ENCODE data around the gene SOX18.

Gene SOX18

DNA sequence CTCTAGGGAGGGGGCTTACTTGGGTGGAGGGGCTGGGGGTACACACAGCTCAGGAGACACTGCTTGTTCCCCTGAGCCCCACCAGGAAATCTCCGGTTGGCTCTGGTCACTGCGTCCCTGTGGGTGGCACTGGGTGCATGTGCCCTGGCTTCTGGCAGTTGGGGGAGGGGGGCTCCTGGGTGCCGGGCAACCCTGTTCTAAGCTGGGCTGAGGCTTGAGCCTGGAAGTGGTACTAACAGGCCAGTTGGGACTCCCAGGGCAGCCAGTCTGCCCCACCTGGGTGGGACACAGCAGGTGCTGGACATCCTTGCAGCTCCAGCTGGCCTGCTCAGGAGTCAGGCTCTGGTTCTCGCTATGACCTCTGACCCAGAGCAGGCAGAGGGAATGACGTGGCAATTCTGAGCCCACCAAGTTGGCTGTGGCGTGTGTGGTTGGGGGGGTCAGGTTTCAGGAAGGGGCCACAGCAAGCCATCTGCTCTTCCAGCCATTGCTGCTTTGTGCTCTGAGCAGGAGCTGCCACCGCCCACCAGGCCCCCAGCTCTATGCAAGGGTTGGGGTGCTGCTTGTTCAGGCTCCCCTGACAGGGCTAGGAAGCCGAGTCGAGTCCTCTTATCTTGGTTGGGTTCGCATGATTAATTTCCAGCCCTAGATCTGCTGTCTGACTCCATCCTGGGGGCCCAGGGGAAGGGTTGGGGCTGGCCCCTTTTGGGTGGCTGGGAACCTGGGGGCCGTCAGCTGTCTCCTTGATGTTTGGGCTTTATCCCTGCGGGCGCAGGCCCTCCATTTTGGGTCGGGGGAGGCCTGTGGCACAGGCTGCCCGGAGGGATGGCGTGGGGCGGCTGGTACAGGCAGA is 12.9 kb downstream of the SOX18 start:
- no peak for DNase-seq

DNA sequence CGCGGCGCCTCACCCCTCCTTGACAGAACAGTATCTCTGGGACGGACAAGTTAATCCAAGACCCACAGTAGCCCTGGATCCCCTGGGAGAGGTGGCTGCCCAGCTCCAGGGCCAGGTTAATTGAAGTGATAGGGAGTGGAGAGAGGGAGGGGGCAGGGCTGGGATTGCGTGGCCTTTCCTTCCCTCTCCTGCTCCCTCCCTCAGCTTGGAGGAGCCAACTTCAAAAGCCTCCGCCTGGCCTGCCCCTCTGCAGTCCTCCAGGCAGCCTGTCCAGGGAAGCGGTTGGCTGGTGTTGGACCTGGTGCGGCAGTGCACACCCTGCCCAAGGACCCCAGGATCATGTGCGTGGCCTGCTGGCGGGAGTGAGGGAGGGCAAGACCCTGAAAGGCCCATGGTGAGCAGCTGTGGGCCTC is 13.5 kb downstream of the SOX18 start, which contains the start of gene C20orf204:
C20orf204 (plus strand) TSS at position 250 of the 413 bp plus-strand sequence; CDS start at position 392, 142 bp downstream.
- DNase-seq: no peak

DNA sequence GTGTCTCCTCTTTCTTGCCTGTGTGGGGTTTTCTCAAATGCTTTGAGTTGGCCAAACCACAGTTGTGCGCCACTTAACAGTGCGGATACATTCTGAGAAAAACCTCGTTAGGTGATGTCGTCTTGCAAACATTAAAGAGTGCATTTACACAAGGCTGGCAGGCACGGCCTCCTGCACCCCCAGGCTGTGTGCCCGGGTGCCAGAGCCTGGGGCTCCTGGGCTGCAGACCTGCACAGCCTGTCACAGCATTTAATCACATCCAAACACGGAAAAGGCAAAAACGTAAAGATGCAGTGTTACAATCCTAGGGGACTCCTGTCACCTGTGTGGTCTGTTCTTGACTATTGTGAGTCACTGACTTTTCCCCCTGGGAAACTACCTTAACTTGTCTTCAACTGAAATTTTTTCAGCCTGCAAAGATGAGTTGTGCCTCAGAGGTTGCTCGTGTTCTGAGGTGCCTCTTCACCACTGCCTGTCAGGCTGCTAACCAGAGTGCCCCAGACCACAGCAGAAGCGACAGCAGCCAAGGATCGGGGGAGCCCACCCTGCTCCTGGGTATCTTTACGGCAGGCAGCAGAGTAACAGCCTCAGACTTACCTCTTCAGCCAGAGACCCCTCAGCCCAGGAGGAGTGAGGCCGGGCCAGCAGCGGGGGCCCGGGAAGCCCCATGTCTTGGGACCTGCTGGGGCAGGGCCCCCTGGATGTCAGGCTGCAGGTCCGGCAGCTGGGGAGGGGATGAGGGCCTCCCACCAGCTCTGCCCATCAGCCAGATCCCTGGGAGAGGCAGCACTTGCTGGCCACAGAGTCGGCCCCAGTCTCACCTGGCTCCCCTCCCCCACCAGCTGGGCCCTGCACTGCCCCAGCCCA is 14.1 kb downstream of the SOX18 start:
- DNase-seq: no peak

- no peak for DNase-seq
Measured at GRCh38 chr20:64033981-64034493, 15.4 kb downstream of the SOX18 start.

DNA sequence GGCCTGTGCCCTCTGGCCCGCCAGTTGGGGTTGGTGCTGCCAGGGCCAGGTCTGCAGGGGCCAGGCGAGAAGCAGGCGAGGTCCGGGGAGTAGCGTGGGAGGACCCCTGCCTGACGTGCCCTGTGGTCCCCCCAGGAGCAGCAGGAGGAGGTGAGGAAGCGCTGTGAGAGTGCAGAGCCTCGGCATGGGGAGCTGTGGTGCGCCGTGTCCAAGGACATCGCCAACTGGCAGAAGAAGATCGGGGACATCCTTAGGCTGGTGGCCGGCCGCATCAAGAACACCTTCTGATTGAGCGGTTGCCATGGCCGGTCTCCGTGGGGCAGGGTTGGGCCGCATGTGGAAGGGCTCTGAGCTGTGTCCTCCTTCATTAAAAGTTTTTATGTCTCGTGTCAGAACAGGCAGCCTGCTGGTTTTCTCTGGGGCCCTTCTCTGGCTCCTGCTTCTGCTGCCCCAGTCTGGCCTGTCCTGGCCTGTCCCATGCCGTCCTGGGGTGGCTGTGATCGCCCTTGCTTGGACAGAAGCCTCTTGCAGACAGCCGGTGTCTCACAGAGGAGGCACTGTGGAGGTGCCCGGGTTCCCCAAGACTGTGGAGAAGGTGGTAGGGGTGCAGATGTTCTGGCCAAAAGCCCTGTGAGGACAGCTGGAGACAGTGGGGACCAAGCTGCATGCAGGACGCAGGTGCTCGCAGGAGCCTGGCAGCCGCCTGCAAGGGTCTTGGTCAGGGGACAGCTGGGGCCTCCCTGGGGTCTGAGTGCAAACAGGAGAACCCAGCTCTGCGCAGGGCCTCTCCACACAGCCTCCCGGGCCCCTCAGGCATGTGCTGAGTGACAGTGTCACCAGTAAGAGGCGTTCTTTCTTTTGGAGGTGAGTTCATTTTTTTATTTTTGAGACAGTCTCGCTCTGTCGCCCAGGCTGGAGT is 16.5 kb downstream of the SOX18 start:
- DNase-seq: no peak

GRCh38 chr20:64031822-64032314 is 17.6 kb downstream of the SOX18 start:
- DNase-seq: no peak

- no peak for DNase-seq
Measured at GRCh38 chr20:64030371-64031134, 18.9 kb downstream of the SOX18 start.

- DNase-seq: no peak
Measured at GRCh38 chr20:64029293-64030117, 19.9 kb downstream of the SOX18 start.

GRCh38 chr20:64027981-64028685 is 21.3 kb downstream of the SOX18 start:
- no peak for DNase-seq

DNA sequence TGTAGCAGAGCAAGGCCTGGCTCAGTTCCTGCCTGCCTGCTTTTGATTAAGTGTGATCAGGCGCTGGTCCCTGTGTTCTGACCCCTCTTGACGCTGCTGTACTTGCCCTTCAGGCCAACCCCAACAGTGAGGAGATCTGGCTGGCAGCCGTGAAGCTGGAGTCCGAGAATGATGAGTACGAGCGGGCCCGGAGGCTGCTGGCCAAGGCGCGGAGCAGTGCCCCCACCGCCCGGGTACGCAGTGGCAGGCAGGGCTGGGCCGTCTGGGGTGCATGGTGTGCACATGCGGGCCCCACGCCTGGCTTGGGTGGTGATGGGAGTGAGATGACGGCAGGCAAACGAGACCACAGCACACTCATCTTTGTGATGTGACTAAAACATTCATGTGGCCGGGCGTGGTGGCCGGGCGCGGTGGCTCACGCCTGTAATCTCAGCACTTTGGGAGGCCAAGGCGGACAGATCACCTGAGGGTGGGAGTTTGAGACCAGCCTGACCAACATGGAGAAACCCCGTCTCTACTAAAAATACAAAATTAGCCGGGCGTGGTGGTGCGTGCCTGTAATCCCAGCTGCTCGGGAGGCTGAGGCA is 23.5 kb downstream of the SOX18 start:
- DNase-seq: no peak

- no peak for DNase-seq
Measured at GRCh38 chr20:64025101-64025825, 24.2 kb downstream of the SOX18 start.

- DNase-seq: no peak
Measured at GRCh38 chr20:64024141-64024990, 25.1 kb downstream of the SOX18 start.

DNA sequence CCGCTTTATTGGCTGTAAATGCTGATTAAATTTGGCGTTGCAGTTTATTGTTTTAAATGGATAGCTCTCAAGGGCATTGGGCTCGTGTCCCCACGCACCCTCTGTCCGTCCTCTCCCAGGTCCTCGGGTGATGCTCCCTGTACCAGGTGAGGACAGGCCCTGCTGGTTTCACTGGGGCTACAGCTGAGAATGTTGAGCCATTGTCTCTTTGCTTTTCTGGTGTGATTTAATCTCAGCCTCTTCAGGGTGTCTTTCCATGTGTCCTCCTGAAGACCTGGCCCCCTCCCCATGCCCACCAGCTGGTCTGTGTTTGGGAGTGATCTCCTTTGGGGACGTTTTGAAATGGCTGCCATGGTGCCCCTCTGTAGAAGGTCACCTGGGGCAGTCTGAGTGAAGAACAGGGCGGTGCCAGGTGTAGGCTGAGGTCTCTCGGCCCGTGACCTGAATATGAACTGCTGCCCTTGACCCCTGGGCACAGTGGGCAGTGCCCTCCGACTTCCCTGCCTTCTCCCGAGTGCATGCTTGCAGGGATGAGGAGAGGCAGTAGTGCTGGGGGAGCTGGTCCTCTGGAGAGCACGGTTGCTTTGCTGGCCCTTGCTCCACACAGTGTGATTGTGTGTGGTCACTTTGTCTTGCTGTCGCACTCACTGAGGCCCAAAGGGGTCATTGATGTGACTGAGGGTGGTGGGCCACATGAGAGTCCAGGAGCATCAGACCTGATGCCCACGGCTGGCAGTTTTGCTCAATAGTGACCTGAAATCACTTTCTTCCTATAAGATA is 25.9 kb downstream of the SOX18 start:
- no peak for DNase-seq

GRCh38 chr20:64022671-64023360 is 26.6 kb downstream of the SOX18 start:
- DNase-seq: no peak

DNA sequence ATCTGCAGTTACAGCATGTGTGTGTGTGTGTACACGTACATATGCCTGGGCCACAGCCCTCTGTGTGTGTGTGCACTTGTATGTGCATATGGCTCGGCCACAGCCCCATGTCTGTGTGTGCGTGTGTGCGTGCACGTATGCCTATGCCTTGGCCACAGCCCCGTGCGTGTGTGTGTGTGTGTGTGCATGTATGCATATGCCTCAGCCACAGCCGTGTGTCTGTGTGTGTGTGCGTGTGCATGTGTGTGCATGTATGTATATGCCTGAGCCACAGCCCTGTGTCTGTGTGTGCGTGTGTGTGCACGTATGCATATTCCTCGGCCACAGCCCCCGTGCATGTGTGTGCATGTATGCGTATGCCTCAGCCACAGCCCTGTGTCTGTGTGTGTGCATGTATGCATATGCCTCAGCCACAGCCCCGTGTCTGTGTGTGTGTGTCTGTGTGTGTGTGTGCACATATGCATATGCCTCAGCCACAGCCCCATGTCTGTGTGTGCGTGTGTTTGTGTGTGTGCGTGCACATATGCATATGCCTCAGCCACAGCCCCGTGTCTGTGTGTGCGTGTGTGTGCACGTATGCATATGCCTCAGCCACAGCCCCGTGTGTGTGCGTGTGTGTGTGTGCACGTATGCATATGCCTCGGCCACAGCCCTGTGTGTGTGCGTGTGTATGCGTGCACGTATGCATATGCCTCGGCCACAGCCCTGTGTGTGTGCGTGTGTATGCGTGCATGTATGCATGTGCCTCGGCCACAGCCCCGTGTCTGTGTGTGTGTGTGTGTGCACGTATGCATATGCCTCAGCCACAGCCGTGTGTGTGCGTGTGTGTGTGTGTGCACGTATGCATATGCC is 28.1 kb downstream of the SOX18 start:
- DNase-seq: no peak

Measured in cortex of kidney (tissue), 1 donor.